Naive thymus-derived CD4-positive, alpha-beta T cell (primary cell): ENCODE data around the gene CD52. TPM values are rescaled to one million over a fixed set of nuclear protein-coding genes. Genes with fewer than 3 reads are reported as not detected.
A peak's percentile ranks its signal among the peaks of the same experiment; 100 is the strongest.

Experiments used
- ATAC-seq: fragments of 150-1000 bp; cut with Tn5 transposase; 2 replicates; pipeline ENCODE4 v1.10.0; 2021; ENCODE audit warnings: mild to moderate bottlenecking, moderate library complexity
- CTCF ChIA-PET: fragments of 350-600 bp; sonication (Branson Sonifier 250); formaldehyde crosslinking; loops from one replicate; lab custom pipeline; 2021; ENCODE audit warnings: antibody characterized with exemption; lab: Charles Lee
- POLR2A ChIA-PET: fragments of 350-600 bp; sonication (Branson Sonifier 250); formaldehyde crosslinking; loops from one replicate; lab custom pipeline; 2021; ENCODE audit warnings: antibody characterized with exemption, inconsistent platforms; lab: Charles Lee
- DNase-seq, 9 donors: peaks; one replicate each; pipeline versions ENCODE4 v3.0.0 to v3.0.0-alpha.2; 2020 to 2022; ENCODE audit warnings: mixed read lengths in 1 of 9
- H3K27ac ChIP-seq: one replicate; pipeline ENCODE4 v1.7.0; 2013; ENCODE audit warnings: mild to moderate bottlenecking, low read depth, low read length, moderate library complexity
- H3K27me3 ChIP-seq, 2 donors: one replicate each; pipeline ENCODE4 v1.7.0; 2013; ENCODE audit warnings: low read length in 2 of 2, mild to moderate bottlenecking in 2 of 2, moderate library complexity in 2 of 2; ENCODE audit not compliant: control insufficient read depth in 2 of 2, insufficient read depth in 2 of 2
- H3K36me3 ChIP-seq, 3 experiments: 1 replicate in 2 of 3; 2 replicates in 1 of 3; pipeline ENCODE4 v1.7.0; 2013; ENCODE audit warnings: low read length in 3 of 3, mild to moderate bottlenecking in 3 of 3, moderate library complexity in 1 of 3; ENCODE audit not compliant: insufficient read depth in 3 of 3, control insufficient read depth in 2 of 3
- H3K4me1 ChIP-seq, 2 donors: one replicate each; pipeline ENCODE4 v1.7.0; 2013; ENCODE audit warnings: low read length in 2 of 2, mild to moderate bottlenecking in 2 of 2, moderate library complexity in 1 of 2; ENCODE audit not compliant: control insufficient read depth in 2 of 2, insufficient read depth in 2 of 2
- H3K4me3 ChIP-seq: 2 replicates; pipeline ENCODE4 v1.7.0; 2013; ENCODE audit warnings: mild to moderate bottlenecking, low read length
- H3K9me3 ChIP-seq, 3 experiments: 1 replicate in 2 of 3; 2 replicates in 1 of 3; pipeline ENCODE4 v1.7.0; 2013; ENCODE audit warnings: low read length in 3 of 3; ENCODE audit not compliant: control insufficient read depth in 2 of 3
- H3K27ac Mint-ChIP-seq, 9 donors: one replicate each; pipeline ENCODE4 v1.8.0; 2020 to 2022; ENCODE audit warnings: mixed read lengths in 9 of 9, mild to moderate bottlenecking in 8 of 9, moderate library complexity in 5 of 9, inconsistent platforms in 2 of 9
- H3K27me3 Mint-ChIP-seq, 5 donors: one replicate each; pipeline ENCODE4 v1.8.0; 2021 to 2022; ENCODE audit warnings: mixed read lengths in 5 of 5, mild to moderate bottlenecking in 1 of 5
- H3K36me3 Mint-ChIP-seq, 5 donors: one replicate each; pipeline ENCODE4 v1.8.0; 2020 to 2022; ENCODE audit warnings: mixed read lengths in 5 of 5, mild to moderate bottlenecking in 3 of 5, inconsistent platforms in 1 of 5
- H3K4me1 Mint-ChIP-seq, 7 donors: one replicate each; pipeline ENCODE4 v1.8.0; 2020 to 2022; ENCODE audit warnings: mixed read lengths in 7 of 7, mild to moderate bottlenecking in 3 of 7, inconsistent platforms in 1 of 7
- H3K4me3 Mint-ChIP-seq, 10 donors: one replicate each; pipeline ENCODE4 v1.8.0; 2020 to 2022; ENCODE audit warnings: mild to moderate bottlenecking in 10 of 10, mixed read lengths in 10 of 10, moderate library complexity in 6 of 10, inconsistent platforms in 2 of 10
- H3K9me3 Mint-ChIP-seq, 11 donors: one replicate each; pipeline ENCODE4 v1.8.0; 2020 to 2022; ENCODE audit warnings: mixed read lengths in 11 of 11, mild to moderate bottlenecking in 4 of 11, inconsistent platforms in 1 of 11, moderate library complexity in 1 of 11
- intact Hi-C, 2 donors: fragments of 100-400 bp; cut with micrococcal nuclease; formaldehyde crosslinking; loops; one replicate each; pipeline ENCODE4 v1.15.1; 2023
- polyA plus RNA-seq, 2 donors: library from polyadenylated mRNA; unstranded; fragments of 300-500 nt; fragmentation: Illumina TruSeq; gene quantifications; one replicate each; pipeline ENCODE4 v1.2.3, GENCODE V29; 2021
- total RNA-seq, 6 experiments: library from RNA in 5 of 6; stranded (reverse) in 5 of 6; gene quantifications; 1 replicate in 5 of 6; 2 replicates in 1 of 6; pipeline ENCODE4 v1.2.3 and lab custom pipeline; 2021 to 2026

Gene CD52
- total and polyA plus RNA-seq, 7 experiments from 2014 or later = 719 to 8,133 (median 1,178) TPM

DNA sequence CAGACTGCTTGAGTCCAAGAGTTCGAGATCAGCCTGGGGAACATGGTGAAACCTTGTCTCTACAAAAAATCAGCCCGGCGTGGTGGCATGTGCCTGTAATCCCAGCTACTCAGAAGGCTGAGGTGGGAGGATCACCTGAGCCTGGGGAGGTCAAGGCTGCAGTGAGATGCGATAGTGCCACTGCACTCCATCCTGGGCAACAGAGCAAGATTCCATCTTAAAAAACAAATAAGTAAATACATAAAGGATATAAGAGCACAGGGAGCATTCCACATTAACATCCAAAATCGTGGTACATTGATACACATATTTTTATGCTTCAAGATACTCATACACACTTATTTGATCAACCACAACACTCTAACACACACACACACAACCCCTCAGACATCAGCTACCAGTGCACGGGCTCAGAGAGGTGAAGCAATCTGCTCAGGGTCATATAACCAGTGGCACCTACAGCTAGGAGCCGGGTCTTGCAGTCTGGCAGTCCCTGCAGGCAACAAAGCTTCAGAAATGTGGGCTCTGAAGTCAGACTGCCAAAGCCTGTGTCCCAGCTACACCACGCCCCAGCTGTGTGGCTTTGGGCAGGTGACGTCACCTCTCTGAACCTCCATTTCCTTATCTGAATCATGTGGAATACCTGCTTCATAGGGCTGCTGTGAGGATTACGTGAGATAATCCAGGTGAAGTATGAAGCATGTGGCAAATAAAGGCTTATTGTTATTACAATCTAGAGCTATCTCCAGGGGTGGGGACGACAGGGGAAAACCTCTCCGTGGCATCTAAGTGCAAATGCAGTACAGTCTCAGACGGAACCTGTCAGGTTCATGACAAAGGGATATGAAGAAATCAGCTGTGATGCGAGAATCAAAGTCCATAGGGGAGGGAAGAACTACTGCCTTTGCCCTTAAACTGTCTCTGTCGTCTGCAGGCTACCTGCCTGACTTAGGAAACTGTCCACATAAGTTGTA, 40.9 kb downstream of the CD52 start:
- H3K27ac ChIP-seq = no peak overlapping the region
- no peaks in the 10 kb centered on the region for H3K9me3 Mint-ChIP-seq
- peak overlapping the region; percentile 43 to 83 (median 63) for H3K4me3 Mint-ChIP-seq
- peaks cover 25 to 47% (median 40%) of the 10 kb centered on the region in 7 donors for H3K4me1 Mint-ChIP-seq
- ChIA-PET POLR2A (interaction anchor here (0.5 to 1.7 kb wide), 11 partner anchors 11 to 74 kb away, joined by 3 to 9 read pairs (median 4); partner anchors contain the start of genes CD52 and DHDDS), CTCF (interaction anchor here (0.6 to 1.8 kb wide), 13 partner anchors 11 to 444 kb away, joined by 3 to 10 read pairs (median 3); no protein-coding TSS in a partner anchor)
- H3K36me3 Mint-ChIP-seq = no peaks in the 10 kb centered on the region
- DNase-seq = peak in 8 of 9 donors; percentile 58 to 88 (median 70)
- H3K27me3 Mint-ChIP-seq = peaks cover 7 to 29% (median 18%) of the 10 kb centered on the region in 5 donors
- no peaks in the 10 kb centered on the region for H3K36me3 ChIP-seq
- H3K9me3 ChIP-seq = no peaks in the 10 kb centered on the region
- peak overlapping the region; percentile 10 for H3K4me3 ChIP-seq
- intact Hi-C loops = loop anchor here (2.0 kb wide), 2 partner anchors 22 to 74 kb away; no protein-coding TSS in a partner anchor
- peak overlapping the region in 8 of 9 donors; percentile 28 to 78 (median 46) for H3K27ac Mint-ChIP-seq
- ATAC-seq = peak; percentile 84
- H3K4me1 ChIP-seq = peaks cover 29 to 32% of the 10 kb centered on the region in 2 donors
- no peaks in the 10 kb centered on the region for H3K27me3 ChIP-seq

DNA sequence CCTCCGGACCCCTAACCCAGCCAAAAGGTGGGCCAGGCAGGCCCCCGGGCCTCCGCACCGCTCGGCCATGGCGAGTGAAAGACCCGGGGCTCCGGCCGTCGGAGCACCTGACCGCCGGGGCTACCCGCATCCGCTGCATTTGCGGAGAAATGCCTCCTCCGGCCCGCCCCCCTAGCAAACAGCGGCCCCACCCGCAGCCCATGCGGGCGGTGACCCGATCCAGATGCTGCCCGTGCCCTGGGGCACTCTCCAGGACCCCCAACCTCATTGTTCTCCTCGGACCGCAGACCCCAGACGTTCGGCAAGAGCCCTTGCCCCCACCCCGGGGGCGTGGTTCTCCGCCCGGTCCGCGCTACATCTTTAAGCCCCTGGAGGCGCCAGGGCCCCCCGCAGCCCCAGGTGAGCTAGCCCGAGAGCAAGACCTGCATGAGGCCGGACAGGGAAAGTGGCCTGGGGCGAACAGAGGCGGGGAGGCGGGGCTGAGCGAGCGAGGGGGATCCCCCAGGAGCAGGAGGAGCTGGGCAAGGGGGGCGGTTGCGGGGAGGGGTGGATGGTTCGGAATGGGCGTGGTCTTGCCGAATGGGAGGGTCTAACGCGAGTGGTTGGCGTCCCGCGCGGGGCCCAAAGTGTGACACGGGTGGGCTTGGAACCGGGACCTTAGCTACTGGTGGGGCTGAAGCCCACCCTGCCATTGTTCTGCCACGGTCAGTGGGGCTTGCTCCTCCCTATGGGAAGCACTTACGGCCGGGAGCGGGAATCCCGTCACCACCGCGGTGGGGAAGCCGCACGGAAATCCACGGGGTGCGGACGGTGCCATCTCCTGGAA, 42.4 kb downstream of the CD52 start:
- POLR2A ChIA-PET = interaction anchor here (0.9 to 1.1 kb wide), 3 partner anchors 26 to 43 kb away, joined by 3 to 6 read pairs (median 5); partner anchors contain the start of gene CD52
- H3K4me3 Mint-ChIP-seq = peak overlapping the region; percentile 51 to 82 (median 76)
- peak; percentile 29 for ATAC-seq
- peak overlapping the region in 4 of 9 donors; percentile 44 to 83 (median 58) for H3K27ac Mint-ChIP-seq
- intact Hi-C loops = loop anchor here (2.0 to 5.0 kb wide), 5 partner anchors 23 to 323 kb away; partner anchors contain the start of gene HMGN2 (in 1 of the 2)
- no peaks in the 10 kb centered on the region for H3K27me3 ChIP-seq
- H3K4me1 Mint-ChIP-seq = peaks cover 33 to 62% (median 47%) of the 10 kb centered on the region in 7 donors
- no peak overlapping the region for H3K27ac ChIP-seq
- peaks cover 7 to 33% (median 18%) of the 10 kb centered on the region in 5 donors for H3K27me3 Mint-ChIP-seq
- H3K9me3 ChIP-seq = no peaks in the 10 kb centered on the region
- peak in 5 of 9 donors; percentile 17 to 55 (median 32) for DNase-seq
- peak overlapping the region; percentile 45 for H3K4me3 ChIP-seq
- no peaks in the 10 kb centered on the region for H3K36me3 ChIP-seq
- CTCF ChIA-PET = interaction anchor here (0.7 to 1.1 kb wide), 3 partner anchors 37 to 75 kb away, joined by 3 read pairs; no protein-coding TSS in a partner anchor
- peaks cover 36 to 40% of the 10 kb centered on the region in 2 donors for H3K4me1 ChIP-seq
- H3K9me3 Mint-ChIP-seq = no peaks in the 10 kb centered on the region
- H3K36me3 Mint-ChIP-seq = no peaks in the 10 kb centered on the region

DNA sequence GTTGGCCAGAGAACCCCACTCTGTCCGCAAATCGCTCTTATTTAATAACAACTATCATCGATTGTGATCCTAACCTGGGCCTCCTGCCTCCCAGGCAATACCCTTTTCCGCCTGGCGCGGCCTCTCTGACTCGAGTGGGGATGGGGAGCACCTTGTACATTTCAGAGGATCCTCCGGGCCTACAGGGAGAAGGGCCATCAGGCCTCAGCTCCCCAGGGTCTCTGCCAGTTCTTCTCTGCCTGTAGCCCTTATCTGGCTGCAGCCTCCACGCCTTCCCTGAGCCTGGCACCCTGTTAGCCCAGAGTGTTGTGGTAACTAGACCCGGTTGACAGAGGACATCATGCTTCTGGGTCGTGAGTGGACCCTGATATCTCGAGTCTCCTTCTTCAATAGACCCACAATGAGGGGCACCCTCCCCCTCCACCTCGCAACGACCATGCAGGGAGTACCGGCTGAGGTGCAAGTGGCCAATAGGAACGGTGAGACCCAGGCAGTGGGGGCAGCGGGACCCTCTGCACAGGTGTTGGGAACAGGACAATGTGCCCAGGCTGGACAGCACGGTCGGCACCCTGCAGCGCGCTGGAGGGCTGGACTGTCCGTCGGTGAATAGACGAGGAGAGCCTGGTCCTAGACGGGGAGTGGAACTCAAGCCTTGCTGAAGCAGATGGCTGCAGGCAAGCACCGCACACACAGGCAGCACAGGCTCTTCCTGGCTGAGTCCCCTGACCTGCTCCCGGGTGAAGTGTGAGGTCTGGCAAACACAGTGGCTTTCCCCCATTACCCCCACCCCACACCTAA, 43.2 kb downstream of the CD52 start:
- Histone ChIP-seq H3K4me3 (peak overlapping the region; percentile 45), H3K27ac (no peak overlapping the region), H3K9me3 (no peaks in the 10 kb centered on the region), H3K4me1 (peaks cover 36 to 40% of the 10 kb centered on the region in 2 donors), H3K36me3 (no peaks in the 10 kb centered on the region), H3K27me3 (no peaks in the 10 kb centered on the region)
- POLR2A ChIA-PET = interaction anchor here (0.8 to 4.6 kb wide), 6 partner anchors 12 to 76 kb away, joined by 3 to 34 read pairs (median 6); partner anchors contain the start of genes CD52 and ZNF683
- no peaks in the 10 kb centered on the region for H3K9me3 Mint-ChIP-seq
- ATAC-seq (no peak), DNase-seq (no peak)
- H3K36me3 Mint-ChIP-seq = no peaks in the 10 kb centered on the region
- CTCF ChIA-PET = interaction anchor here (0.6 to 4.4 kb wide), 6 partner anchors 39 to 86 kb away, joined by 3 to 26 read pairs (median 4); no protein-coding TSS in a partner anchor
- intact Hi-C loops = loop anchor here (2.0 to 5.0 kb wide), 3 partner anchors 42 to 324 kb away; partner anchors contain the start of gene HMGN2 (in 1 of the 2)
- H3K27me3 Mint-ChIP-seq = peaks cover 7 to 33% (median 18%) of the 10 kb centered on the region in 5 donors
- H3K4me1 Mint-ChIP-seq = peaks cover 33 to 58% (median 47%) of the 10 kb centered on the region in 7 donors
- peak overlapping the region; percentile 51 to 82 (median 76) for H3K4me3 Mint-ChIP-seq
- H3K27ac Mint-ChIP-seq = peak overlapping the region in 4 of 9 donors; percentile 55 to 83 (median 63)

DNA sequence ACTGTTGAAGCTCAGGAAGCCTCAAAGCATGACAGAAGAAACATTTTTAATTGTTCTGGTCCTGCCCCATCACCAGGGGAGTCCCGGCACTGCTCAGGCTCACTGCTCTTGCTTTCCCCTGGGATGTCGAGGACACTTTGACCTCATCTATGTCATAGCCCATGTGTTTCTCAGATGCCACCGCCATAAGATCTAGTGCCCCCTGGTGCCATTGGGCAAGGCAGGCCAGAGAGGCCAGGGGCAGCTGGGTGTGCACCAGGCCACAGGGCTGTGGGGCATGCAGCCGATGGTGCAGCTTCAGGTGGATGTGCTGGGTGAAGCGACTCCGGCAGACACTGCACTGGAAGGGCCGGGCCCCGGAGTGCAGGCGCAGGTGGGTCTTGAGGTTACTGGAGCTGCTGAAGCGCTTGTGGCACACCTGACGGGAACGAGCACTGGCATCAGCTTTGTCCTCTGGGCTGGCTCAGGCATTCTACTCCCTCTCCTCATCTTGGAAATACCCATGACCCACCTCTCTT, 43.9 kb downstream of the CD52 start:
- H3K27me3 ChIP-seq = no peaks in the 10 kb centered on the region

DNA sequence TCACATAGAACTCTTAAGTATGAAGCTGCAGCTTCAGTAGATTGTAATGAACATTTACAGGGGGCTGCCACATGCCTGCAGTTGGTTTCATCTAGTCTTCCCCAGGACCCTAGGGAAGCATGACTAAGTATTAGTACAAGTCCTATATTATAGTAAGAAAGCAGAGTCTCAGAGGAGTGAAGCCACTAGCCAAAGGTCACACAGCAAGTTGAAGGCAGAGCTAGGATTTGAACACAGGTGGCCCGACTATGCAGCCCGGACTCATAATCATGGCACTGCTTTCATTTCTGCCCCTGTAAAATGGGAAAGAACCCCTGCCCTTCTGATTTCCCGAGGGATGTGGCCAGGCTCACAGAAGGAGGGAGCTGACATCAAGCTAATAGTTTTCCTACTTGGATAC, 44.6 kb downstream of the CD52 start:
- H3K9me3 ChIP-seq = no peaks in the 10 kb centered on the region
- H3K4me1 ChIP-seq = peaks cover 36 to 40% of the 10 kb centered on the region in 2 donors
- Mint-ChIP-seq H3K9me3 (no peaks in the 10 kb centered on the region), H3K36me3 (no peaks in the 10 kb centered on the region), H3K4me3 (peak overlapping the region in 3 of 10 donors; percentile 42 to 80 (median 57)), H3K27ac (peak overlapping the region in 1 of 9 donors; percentile 12), H3K4me1 (peaks cover 32 to 60% (median 47%) of the 10 kb centered on the region in 7 donors), H3K27me3 (peaks cover 7 to 33% (median 18%) of the 10 kb centered on the region in 5 donors)
- H3K27ac ChIP-seq = no peak overlapping the region
- H3K27me3 ChIP-seq = no peaks in the 10 kb centered on the region
- no peak for DNase-seq
- ChIA-PET CTCF (interaction anchor here (0.8 to 4.4 kb wide), 11 partner anchors 11 to 192 kb away, joined by 3 to 26 read pairs (median 7); partner anchors contain the start of genes ZNF593 and ZNF683), POLR2A (interaction anchor here (0.9 to 4.6 kb wide), 4 partner anchors 11 to 74 kb away, joined by 3 to 34 read pairs (median 14); partner anchors contain the start of genes CD52 and ZNF683)
- no peak overlapping the region for H3K4me3 ChIP-seq
- intact Hi-C loops = loop anchor here (2.0 to 5.0 kb wide), 3 partner anchors 28 to 325 kb away; partner anchors contain the start of gene HMGN2 (in 1 of the 2)
- ATAC-seq = no peak
- H3K36me3 ChIP-seq = no peaks in the 10 kb centered on the region

More for the DNA sequence above, 43.9 kb downstream of the CD52 start:
- ATAC-seq = no peak
- DNase-seq = no peak
- Mint-ChIP-seq H3K27me3 (peaks cover 7 to 33% (median 18%) of the 10 kb centered on the region in 5 donors), H3K27ac (peak overlapping the region in 1 of 9 donors; percentile 12), H3K4me3 (peak overlapping the region in 5 of 10 donors; percentile 35 to 80 (median 63)), H3K4me1 (peaks cover 33 to 61% (median 47%) of the 10 kb centered on the region in 7 donors), H3K9me3 (no peaks in the 10 kb centered on the region), H3K36me3 (no peaks in the 10 kb centered on the region)
- H3K4me1 ChIP-seq = peaks cover 36 to 40% of the 10 kb centered on the region in 2 donors
- ChIA-PET POLR2A (interaction anchor here (0.8 to 4.6 kb wide), 5 partner anchors 12 to 77 kb away, joined by 4 to 34 read pairs (median 6); partner anchors contain the start of genes CD52 and ZNF683), CTCF (interaction anchor here (0.6 to 4.4 kb wide), 11 partner anchors 11 to 192 kb away, joined by 3 to 26 read pairs (median 7); partner anchors contain the start of genes ZNF593 and ZNF683)
- H3K4me3 ChIP-seq = no peak overlapping the region
- H3K27ac ChIP-seq = no peak overlapping the region
- H3K36me3 ChIP-seq = no peaks in the 10 kb centered on the region
- no peaks in the 10 kb centered on the region for H3K9me3 ChIP-seq
- intact Hi-C loops = loop anchor here (2.0 to 5.0 kb wide), 4 partner anchors 29 to 324 kb away; partner anchors contain the start of gene HMGN2 (in 1 of the 2)
